Measurements from ENCODE around the gene BNC2.
"Not testable (repeated sequence)": the region's sequence is repeated elsewhere in the genome, so short reads cannot be mapped to it uniquely, and the experiment has no call there.

BNC2 gene

GRCh38 chr9:16485575-16486321 lies 384.7 kb downstream of the BNC2 start:
- no peak for TF ChIP-seq CTCF (IDR thresholded peaks at IDR 0.05; ENCODE audit: low read depth, low read length)
- no peak for DNase-seq (ENCODE audit: extremely low read depth, low read depth)

- TF ChIP-seq CTCF (IDR thresholded peaks at IDR 0.05; ENCODE audit: low read depth, low read length), result no peak
- no peak for DNase-seq (ENCODE audit: extremely low read depth, low read depth)
These were observed 385.3 kb downstream of the BNC2 start for GRCh38 chr9:16485160-16485559.

DNA sequence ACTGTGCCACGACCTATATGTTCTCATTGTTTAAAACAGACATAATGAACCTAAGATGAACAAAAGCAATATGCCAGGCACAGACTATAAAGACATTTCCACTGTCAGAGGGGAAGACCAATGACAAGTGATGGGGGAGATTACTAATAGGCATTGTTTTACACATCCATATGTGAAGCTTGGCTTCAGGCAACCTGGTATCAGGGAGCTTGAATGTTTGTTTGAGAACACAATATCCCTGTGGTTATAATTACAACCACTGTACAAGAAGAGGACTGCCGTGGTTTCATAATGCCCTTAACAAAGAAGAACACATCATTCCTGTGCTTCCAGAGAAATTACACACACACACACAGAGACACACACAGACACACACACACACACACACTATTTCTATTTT lies 385.7 kb downstream of the BNC2 start:
- no peak for DNase-seq (ENCODE audit: extremely low read depth, low read depth)
- TF ChIP-seq CTCF (IDR thresholded peaks at IDR 0.05; ENCODE audit: low read depth, low read length), result no peak

DNA sequence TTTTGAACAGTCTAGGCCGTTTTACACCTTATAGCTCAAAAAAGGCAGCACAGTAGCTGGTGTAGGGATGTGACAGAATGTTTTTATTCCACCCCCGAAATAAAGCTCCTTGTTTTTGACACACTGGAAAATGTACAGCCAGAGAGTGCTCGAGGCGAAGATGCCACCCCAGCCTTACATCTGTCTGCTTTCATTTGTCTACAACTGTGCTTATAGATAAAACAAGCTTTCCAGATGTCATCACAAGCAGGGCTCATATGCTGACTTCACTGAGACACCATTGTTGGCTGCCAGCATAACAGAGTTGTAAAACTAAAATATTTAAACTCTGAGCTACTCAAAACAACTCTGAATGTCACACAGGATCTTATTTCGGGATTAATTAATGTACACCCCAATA lies 386.3 kb downstream of the BNC2 start:
- no peak for TF ChIP-seq CTCF (IDR thresholded peaks at IDR 0.05; ENCODE audit: low read depth, low read length)
- DNase-seq (ENCODE audit: extremely low read depth, low read depth), result no peak

DNA sequence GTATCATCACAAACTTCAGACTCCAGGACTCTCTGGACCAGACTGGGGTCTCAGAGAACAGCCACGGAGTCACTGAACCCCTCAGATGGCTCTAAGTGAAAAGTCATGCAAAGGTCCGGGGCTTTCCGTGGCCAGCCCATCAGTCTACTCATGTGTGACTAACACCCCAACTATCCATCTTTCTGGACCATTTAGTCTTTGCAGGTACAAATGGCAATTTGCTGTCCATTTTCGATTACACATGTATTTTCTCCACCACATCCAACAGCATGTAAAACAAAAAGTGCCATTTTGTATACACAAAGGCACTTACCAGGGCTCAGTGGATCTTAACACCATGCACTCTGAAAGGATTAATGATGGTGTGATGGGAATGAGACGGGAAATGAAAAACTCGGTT lies 387.7 kb downstream of the BNC2 start:
- no peak for DNase-seq (ENCODE audit: extremely low read depth, low read depth)
- TF ChIP-seq CTCF (IDR thresholded peaks at IDR 0.05; ENCODE audit: low read depth, low read length), result no peak

- not testable (repeated sequence) for DNase-seq (ENCODE audit: extremely low read depth, low read depth)
These were observed 389.9 kb downstream of the BNC2 start for GRCh38 chr9:16480584-16480983.

DNA sequence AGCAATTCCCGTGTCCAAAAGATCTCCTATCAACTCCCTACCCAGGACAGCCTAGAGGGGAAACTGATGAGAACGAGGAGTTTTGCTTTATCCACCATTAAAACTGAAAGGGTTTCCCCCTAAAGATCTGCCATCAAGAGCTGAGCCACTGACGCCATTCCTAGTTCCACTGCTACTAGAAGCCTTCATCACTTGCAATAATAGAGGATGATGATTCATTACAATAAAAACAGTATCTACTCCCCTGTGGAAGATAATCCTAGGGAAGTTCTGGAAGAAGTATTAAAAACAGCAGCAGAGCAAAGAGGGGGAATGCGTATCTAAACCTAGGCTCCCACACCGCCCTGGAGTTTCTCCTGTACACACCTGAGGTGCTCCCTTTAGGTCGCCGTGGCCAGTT lies 394.5 kb downstream of the BNC2 start:
- DNase-seq (ENCODE audit: extremely low read depth, low read depth), result no peak
- TF ChIP-seq CTCF (IDR thresholded peaks at IDR 0.05; ENCODE audit: low read depth, low read length), result no peak

DNA sequence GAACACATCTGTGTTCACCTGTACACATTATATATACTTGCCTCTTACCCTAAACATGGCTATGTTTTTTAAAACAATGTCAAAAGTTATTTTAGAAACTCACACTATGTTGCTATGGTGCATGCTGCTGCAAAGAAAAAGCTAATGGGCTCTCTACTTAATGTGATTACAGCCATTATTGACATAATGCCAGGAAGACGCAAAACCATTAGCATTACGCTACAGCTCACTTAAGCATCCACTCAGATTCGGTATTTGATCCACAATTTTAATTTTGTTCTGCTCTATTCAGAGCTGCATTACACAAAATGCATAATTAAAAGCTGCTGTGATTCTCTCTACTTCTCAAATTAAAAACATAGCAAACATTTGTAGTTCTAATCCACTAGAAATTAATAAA lies 395.2 kb downstream of the BNC2 start:
- TF ChIP-seq CTCF (IDR thresholded peaks at IDR 0.05; ENCODE audit: low read depth, low read length), result no peak
- no peak for DNase-seq (ENCODE audit: extremely low read depth, low read depth)
